Measurements from ENCODE around the gene SEMA3G. TPM values are rescaled to one million over a fixed set of nuclear protein-coding genes. Genes with fewer than 3 reads are reported as not detected.

Gene SEMA3G
- total and polyA plus RNA-seq, 4 donors = 5.1 to 30.8 (median 14.9) TPM

DNA sequence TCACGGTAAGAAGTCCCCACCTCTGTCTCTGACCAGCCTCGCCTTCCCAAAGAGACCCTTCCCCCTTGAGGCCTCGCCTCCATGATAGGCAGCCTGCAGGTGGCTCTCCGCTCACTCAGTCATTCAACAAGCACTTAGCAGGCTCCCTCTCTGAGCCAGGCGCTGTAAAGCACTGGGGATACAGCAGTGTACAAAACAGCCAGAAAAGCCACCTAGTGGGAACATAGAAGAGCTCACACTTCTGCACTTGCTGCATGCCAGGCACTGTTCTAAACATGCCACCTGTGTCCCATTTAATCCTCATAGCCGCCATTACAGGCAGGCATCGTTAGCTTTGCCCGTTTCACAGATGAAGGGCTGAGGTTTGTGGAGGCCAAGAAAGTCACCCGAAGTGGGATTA, 56.0 kb downstream of the SEMA3G start:
- Histone ChIP-seq H3K9me3 (ENCODE audit: control insufficient read depth in 4 of 4, insufficient read depth in 3 of 4, low read length in 3 of 4) (no peaks in the 10 kb centered on the region), H3K4me1 (ENCODE audit: control insufficient read depth in 5 of 5, insufficient read depth in 5 of 5, low read length in 5 of 5) (no peaks in the 10 kb centered on the region), H3K36me3 (ENCODE audit: control insufficient read depth in 4 of 4, insufficient read depth in 4 of 4, low read length in 4 of 4) (peaks cover 0 to 34% (median 1%) of the 10 kb centered on the region in 4 donors), H3K9ac (ENCODE audit: insufficient read depth in 1 of 2, low read length in 2 of 2) (no peak overlapping the region), H3K27me3 (ENCODE audit: control insufficient read depth in 3 of 3, insufficient read depth in 3 of 3, low read length in 2 of 3) (no peaks in the 10 kb centered on the region), H3K27ac (ENCODE audit: low read depth in 1 of 2, low read length in 1 of 2) (no peak overlapping the region), H3K4me3 (no peak overlapping the region)
- TF ChIP-seq, protein P1, sequence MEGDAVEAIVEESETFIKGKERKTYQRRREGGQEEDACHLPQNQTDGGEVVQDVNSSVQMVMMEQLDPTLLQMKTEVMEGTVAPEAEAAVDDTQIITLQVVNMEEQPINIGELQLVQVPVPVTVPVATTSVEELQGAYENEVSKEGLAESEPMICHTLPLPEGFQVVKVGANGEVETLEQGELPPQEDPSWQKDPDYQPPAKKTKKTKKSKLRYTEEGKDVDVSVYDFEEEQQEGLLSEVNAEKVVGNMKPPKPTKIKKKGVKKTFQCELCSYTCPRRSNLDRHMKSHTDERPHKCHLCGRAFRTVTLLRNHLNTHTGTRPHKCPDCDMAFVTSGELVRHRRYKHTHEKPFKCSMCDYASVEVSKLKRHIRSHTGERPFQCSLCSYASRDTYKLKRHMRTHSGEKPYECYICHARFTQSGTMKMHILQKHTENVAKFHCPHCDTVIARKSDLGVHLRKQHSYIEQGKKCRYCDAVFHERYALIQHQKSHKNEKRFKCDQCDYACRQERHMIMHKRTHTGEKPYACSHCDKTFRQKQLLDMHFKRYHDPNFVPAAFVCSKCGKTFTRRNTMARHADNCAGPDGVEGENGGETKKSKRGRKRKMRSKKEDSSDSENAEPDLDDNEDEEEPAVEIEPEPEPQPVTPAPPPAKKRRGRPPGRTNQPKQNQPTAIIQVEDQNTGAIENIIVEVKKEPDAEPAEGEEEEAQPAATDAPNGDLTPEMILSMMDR (IDR thresholded peaks at IDR 0.05; ENCODE audit: control extremely low read depth, extremely low read depth) = no peak
- ATAC-seq (ENCODE audit: insufficient read depth, low FRiP score) (no peak), DNase-seq (no peak)
- WGBS, 2 donors = 95 to 100% methylated on average over 9 of the region's 9 CpGs

DNA sequence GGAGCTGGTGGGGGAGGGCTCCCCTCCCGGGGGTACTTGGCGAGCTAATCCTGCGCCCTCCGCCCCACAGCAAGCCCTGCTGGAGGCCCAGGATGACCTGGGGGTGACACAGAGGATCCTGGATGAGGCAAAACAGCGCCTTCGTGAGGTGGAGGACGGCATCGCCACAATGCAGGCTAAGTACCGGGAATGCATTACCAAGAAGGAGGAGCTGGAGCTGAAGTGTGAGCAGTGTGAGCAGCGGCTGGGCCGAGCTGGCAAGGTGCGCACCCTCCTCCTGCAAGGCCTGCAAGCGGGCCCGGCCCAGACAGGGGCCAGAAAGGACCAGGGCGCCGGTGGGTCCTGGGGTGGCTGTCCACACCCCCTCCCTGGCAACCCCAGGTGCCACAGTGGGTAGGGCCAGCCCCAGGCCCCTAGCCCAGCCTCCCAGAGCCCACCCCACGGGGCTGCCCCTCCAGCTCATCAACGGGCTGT, 56.5 kb downstream of the SEMA3G start:
- 86 to 89% methylated on average over 17 to 18 of the region's 18 CpGs for WGBS, 2 donors
- no peak for ATAC-seq (ENCODE audit: insufficient read depth, low FRiP score)

DNA sequence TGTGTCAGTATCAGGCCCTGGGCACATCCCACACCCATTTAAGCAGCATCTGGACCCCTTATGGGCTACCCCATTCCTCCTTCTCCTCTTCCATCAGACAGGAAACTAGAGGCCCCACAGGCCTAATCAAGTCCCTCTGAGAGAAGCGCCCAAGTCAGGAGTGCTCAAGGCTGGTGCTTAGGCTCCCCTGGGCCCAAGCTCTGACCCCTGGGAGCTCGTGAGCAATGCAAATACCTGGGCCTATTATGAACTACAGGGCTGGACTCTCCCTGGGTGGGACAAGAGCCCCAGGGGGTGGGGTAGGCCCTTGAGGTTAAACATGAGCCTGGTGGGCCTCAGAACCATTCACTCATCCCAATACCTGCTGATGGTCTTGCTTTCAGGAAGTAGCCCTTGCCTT, 57.4 kb downstream of the SEMA3G start:
- no peaks in the 10 kb centered on the region for H3K4me1 ChIP-seq (ENCODE audit: control insufficient read depth in 5 of 5, insufficient read depth in 5 of 5, low read length in 5 of 5)
- no peak overlapping the region for H3K9ac ChIP-seq (ENCODE audit: insufficient read depth in 1 of 2, low read length in 2 of 2)
- H3K27me3 ChIP-seq (ENCODE audit: control insufficient read depth in 3 of 3, insufficient read depth in 3 of 3, low read length in 2 of 3) = no peaks in the 10 kb centered on the region
- no peak overlapping the region for H3K4me3 ChIP-seq
- H3K9me3 ChIP-seq (ENCODE audit: control insufficient read depth in 4 of 4, insufficient read depth in 3 of 4, low read length in 3 of 4) = no peaks in the 10 kb centered on the region
- DNase-seq (no peak), ATAC-seq (ENCODE audit: insufficient read depth, low FRiP score) (no peak)
- TF ChIP-seq, protein P1 (IDR thresholded peaks at IDR 0.05; ENCODE audit: control extremely low read depth, extremely low read depth) = no peak
- H3K27ac ChIP-seq (ENCODE audit: low read depth in 1 of 2, low read length in 1 of 2) = no peak overlapping the region
- H3K36me3 ChIP-seq (ENCODE audit: control insufficient read depth in 4 of 4, insufficient read depth in 4 of 4, low read length in 4 of 4) = peaks cover 0 to 25% (median 0%) of the 10 kb centered on the region in 4 donors
- 93 to 95% methylated on average over 2 of the region's 2 CpGs for WGBS, 2 donors

More for the DNA sequence above, 56.5 kb downstream of the SEMA3G start:
- H3K36me3 ChIP-seq (ENCODE audit: control insufficient read depth in 4 of 4, insufficient read depth in 4 of 4, low read length in 4 of 4) = peaks cover 0 to 34% (median 1%) of the 10 kb centered on the region in 4 donors
- DNase-seq = no peak
- no peaks in the 10 kb centered on the region for H3K4me1 ChIP-seq (ENCODE audit: control insufficient read depth in 5 of 5, insufficient read depth in 5 of 5, low read length in 5 of 5)
- H3K9ac ChIP-seq (ENCODE audit: insufficient read depth in 1 of 2, low read length in 2 of 2) = no peak overlapping the region
- H3K27ac ChIP-seq (ENCODE audit: low read depth in 1 of 2, low read length in 1 of 2) = no peak overlapping the region
- no peak overlapping the region for H3K4me3 ChIP-seq
- H3K27me3 ChIP-seq (ENCODE audit: control insufficient read depth in 3 of 3, insufficient read depth in 3 of 3, low read length in 2 of 3) = no peaks in the 10 kb centered on the region
- no peaks in the 10 kb centered on the region for H3K9me3 ChIP-seq (ENCODE audit: control insufficient read depth in 4 of 4, insufficient read depth in 3 of 4, low read length in 3 of 4)
- TF ChIP-seq, protein P1 (IDR thresholded peaks at IDR 0.05; ENCODE audit: control extremely low read depth, extremely low read depth) = no peak

DNA sequence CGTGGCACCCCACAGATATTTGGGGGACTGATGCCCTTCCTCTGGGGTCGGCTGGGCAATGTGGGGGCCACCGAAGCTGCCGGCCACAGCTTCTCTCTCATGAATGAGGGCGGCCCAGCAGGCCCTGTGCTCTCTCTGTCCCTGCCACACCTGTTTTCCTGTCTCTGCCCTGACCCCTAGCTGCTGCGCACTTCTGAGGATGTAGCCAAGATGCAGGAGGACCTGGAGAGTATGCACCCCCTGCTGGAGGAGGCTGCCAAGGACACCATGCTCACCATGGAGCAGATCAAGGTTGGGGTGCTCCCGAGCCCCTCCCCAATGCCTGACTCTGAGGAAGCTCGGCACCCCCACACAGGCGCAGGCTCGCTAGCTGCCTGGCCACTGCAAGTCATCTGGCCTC, 59.7 kb downstream of the SEMA3G start:
- H3K9me3 ChIP-seq (ENCODE audit: control insufficient read depth in 4 of 4, insufficient read depth in 3 of 4, low read length in 3 of 4) = no peaks in the 10 kb centered on the region
- H3K4me1 ChIP-seq (ENCODE audit: control insufficient read depth in 5 of 5, insufficient read depth in 5 of 5, low read length in 5 of 5) = no peaks in the 10 kb centered on the region
- WGBS, 2 donors = 70 to 79% methylated on average over 10 of the region's 10 CpGs
- H3K27ac ChIP-seq (ENCODE audit: low read depth in 1 of 2, low read length in 1 of 2) = no peak overlapping the region
- ATAC-seq (ENCODE audit: insufficient read depth, low FRiP score) (no peak), DNase-seq (peak; percentile 16 to 38 (median 18))
- H3K36me3 ChIP-seq (ENCODE audit: control insufficient read depth in 4 of 4, insufficient read depth in 4 of 4, low read length in 4 of 4) = peaks cover 0 to 8% (median 0%) of the 10 kb centered on the region in 4 donors
- no peak overlapping the region for H3K9ac ChIP-seq (ENCODE audit: insufficient read depth in 1 of 2, low read length in 2 of 2)
- H3K4me3 ChIP-seq = no peak overlapping the region
- TF ChIP-seq, protein P1 (IDR thresholded peaks at IDR 0.05; ENCODE audit: control extremely low read depth, extremely low read depth) = no peak
- no peaks in the 10 kb centered on the region for H3K27me3 ChIP-seq (ENCODE audit: control insufficient read depth in 3 of 3, insufficient read depth in 3 of 3, low read length in 2 of 3)
